NCI-H1694 treated with DMSO at 0.1 percent for 48 hours (cell line): ENCODE measurements around the gene GPX4.
A peak's percentile ranks its signal among the peaks of the same experiment; 100 is the strongest.

Experiments
- DNase-seq: peaks from one replicate; lab custom pipeline; 2025; lab: John Stamatoyannopoulos, UW

GPX4 gene

DNA sequence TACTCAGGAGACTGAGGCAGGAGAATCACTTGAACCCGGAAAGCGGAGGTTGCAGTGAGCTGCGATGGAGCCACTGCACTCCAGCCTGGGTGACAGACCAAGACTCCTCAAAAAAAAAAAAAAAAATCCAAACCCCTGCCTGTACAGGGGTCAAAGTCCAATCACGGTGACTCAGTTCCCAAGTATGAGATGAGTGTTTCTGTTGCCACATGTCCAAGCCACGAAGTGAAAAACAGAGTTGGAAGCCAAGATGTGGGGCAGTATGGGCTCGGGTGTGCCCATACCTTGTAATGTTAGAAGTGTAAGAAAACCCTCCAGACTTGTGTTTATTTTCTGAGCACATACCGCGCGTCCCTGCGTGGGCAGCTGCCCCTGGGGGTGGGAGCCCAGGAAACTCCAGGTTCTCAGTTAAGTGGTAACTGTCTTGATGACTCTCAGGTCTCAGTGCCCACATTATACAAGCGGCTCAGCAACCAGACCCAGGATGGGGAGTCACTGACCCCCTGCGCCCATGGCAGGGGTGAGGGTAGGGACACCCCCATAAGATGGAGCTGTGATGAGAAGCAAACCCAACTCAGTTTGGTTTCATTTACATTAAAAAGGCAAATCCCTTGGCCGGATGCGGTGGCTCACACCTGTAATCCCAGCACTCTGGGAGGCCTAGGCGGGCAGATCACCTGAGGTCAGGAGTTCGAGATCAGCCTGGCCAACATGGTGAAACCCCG lies 1.2 kb upstream of the GPX4 start:
- no peak for DNase-seq

DNA sequence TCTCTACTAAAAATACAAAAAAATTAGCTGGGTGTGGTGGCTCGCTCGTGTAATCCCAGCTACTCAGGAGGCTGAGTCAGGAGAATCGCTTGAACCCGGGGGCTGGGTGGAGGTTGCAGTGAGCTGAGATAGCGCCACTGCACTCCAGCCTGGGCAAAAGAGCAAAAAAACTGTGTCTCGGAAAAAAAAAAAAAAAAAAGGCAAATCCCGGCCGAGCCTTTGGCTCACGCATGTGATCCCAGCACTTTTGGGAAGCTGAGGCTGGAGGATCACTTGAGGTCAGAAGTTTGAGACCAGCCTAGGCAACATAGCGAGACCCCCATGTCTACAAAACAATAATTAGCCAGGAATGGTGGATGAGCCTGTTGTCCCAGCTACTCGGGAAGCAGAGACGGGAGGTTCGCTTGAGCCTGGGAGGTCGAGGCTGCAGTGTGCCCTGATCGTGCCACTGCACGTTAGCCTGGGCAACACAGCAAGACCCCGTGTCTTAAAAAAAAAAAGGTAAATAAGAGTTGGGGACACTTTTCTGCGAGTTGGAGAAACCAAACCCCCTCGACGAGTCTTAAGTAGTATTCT lies 574 bp upstream of the GPX4 start:
- no peak for DNase-seq

DNA sequence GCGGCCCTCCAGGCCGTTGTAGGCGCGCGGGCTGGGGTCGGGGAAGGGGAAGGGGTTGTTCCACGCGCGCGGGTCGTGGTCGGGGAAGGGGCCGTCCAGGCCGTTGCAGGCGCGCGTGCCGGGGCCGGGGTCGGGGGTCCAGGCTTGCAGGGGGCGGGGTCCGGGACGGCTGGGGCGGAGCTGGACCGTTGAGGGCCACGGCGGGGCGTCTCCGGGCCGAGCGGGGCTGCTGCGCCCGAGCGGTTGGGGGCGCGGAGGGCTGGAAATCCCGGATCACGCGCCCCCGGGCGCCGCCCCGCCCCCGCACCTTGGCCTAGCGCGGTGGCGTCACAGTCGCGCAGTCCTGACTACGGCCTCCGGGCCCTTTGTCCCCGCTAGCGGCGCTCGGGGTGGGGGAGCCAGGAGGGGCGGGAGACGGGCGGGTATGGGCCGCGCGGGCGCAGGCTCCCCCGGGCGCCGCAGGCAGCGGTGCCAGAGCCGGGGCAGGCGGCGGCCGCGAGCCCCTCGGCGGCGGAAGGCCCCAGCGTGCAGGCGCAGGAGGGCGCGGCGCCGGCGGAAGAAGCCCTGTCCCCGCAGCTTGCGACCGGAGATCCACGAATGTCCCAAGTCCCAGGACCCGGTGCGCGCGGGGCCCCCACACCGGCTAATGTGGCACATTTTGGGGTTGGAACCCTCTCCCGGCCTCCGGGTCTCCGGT lies 665 bp downstream of the GPX4 start:
- peak; percentile 2 for DNase-seq

GRCh38 chr19:1105008-1105872 lies 1.4 kb downstream of the GPX4 start:
- no peak for DNase-seq

GRCh38 chr19:1105873-1106840 lies 2.4 kb downstream of the GPX4 start:
- no peak for DNase-seq

DNA sequence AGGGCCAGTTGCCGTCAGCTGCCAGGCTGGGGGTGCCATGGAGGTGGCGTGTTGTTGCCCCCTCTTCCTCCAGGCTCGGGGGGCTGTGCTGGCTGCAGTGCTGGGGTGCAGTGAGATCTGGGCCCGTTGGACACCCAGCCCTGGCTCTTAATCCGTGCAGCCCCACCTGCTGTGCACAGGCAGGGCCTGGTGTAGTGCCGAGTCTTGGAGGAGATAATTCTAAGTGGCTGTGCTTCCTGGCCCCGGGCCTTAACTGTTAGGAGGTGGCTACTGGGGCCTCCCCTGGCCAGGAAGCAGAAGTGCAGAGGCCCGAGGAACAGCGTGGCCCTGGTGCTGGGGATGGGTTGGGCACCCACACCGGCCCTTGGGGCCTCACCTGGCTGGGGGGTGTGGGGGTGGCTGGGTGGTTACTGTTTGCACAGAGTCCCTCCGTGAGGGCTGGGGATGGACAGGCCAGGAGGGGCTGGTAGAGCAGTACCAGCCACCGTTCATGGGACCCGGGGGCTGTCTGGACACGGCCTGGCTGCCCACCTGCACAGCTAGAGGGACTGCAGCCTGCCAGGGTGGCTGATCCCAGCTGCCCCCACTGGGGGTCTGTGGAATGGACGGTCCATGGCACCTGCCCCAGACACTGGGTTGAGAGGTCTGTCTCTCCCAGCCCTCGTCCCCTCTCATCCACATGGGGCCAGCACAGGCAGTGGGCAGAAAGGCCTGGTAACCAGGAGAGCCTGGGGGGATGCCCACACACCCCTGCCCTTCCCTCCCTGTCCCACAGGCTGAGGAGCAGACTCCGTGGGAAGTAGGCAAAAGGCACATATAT lies 3.3 kb downstream of the GPX4 start:
- DNase-seq, result no peak

DNA sequence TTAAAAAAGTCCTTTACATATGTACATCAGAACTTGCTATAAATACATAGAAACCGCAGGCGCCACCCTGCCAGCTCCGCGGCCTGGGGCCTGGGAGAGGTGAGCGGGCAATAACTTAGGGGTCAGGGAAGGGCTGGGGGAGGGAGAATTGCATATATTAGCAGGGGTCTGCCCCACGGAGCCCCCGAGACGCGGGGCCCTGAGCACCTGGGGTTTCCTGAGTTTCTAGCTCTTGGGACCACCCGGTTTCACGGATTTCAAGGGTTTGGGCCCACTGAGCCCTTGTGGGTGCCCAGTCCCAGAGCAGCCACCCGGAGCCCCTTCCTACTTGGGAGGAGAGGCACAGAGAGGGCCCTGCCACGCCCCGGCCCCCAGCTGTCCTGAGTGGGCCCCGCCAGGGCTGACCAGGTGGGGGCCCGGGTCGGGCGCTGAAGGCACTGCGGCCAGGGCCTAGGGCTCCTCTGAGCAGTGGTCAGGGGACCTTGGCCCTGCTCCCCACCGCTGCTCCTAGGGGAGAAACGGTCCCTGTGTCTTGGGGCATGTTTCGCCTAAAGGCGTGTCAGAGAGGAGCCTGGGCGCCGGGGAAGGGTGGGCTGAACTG lies 4.0 kb downstream of the GPX4 start:
- no peak for DNase-seq

DNA sequence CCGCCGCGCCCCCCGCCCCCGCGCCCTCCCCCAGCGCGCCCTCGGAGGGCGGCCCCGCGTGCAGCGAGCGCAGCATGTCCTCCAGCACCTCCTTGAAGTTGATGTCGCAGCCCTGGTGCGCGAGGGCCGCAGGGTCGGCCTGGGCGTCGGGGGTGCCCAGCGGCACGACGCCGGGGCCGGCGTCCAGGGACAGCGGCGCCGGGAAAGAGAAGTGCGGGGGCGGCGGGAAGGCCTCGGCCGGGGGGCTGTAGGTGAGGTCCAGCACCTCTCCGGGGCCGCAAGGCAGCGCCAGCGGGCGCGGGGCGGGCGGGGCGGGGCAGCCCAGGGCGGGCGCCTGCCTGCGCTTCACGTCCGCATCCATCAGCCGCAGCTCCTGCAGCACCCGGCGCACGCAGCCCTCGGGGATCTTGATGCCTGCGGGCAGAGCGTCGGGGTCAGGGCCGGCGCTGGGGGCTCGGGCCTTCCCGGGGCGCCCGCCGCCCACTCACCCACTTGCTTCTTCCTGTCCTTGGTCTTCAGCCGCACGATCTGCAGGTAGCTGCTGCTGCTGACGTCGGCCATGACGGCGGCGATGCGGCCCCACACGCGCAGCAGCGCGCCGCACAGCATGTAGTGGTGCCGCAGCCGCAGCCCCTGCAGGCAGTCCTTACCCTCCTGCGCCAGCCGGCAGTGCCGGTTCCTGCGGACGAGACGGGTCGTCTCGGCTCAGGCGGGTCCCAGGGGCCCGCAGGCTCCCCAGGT lies 4.7 kb downstream of the GPX4 start:
- DNase-seq, result no peak

DNA sequence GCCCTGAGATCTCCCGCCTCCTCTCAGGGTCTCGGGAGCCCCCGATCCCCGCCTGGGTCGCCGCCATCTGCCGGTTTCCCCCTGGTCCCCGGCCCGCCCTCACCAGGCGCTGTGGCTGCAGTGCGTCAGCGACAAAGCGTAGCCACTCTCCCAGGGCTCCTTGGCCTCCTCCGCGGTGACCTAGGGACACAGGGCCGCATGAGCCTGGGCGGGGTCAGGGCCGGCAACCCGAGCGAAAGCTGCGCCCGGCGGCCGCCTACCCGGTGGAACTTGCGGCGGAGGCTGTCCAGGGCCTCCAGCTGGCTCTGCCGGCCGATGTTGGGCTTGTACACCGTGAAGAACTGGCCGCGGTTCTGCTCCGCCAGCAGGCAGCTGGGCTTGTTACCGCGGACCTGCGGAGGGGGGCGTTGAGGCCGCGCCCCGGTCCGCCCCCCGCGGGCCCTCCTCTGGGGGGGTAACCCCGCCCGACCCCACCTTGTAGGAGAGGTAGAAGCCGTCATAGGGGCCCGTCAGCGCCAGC lies 5.3 kb downstream of the GPX4 start:
- no peak for DNase-seq

DNA sequence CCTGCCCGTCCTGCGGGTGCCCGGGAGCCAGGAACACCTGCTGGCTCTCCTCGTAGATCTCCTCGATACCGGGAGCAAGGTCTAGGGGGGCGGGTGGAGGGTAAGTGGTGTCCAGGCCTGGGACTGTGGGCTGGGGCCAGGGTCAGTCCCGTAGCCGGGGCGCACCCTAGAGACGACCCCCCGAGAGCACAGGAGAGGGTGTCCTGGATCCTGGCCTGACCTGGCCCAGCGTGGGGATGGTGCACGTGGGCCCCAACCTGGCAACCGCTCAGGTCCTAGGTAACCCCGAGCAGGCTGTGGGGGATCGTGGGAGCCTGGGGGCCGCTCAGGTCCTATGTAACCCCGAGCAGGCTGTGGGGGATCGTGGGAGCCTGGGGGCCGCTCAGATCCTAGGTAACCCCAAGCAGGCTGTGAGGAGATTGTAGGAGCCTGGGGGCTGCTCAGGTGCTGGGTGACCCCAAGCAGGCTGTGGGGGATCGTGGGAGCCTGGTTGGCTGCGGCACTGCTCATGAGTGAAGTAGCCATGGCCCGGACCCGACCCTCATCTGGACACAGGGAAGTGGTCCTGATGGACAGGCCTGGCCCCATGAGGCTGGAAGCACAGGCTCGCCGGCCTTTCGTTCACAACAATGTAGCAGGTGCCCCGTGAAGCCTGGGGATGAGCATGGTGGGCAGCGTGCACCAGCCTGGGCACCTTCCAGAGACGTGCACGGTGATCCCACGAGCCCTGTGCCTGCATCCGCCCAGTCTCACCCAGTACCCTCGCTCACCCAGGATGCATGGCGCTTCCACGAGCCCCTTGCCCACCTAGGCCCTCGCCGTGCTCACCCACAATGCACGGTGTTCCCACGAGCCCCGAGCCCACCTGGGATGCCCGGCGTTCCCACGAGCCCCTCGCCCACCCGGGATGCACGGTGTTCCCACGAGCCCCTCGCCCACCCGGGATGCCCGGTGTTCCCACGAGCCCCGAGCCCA lies 6.2 kb downstream of the GPX4 start:
- no peak for DNase-seq

DNA sequence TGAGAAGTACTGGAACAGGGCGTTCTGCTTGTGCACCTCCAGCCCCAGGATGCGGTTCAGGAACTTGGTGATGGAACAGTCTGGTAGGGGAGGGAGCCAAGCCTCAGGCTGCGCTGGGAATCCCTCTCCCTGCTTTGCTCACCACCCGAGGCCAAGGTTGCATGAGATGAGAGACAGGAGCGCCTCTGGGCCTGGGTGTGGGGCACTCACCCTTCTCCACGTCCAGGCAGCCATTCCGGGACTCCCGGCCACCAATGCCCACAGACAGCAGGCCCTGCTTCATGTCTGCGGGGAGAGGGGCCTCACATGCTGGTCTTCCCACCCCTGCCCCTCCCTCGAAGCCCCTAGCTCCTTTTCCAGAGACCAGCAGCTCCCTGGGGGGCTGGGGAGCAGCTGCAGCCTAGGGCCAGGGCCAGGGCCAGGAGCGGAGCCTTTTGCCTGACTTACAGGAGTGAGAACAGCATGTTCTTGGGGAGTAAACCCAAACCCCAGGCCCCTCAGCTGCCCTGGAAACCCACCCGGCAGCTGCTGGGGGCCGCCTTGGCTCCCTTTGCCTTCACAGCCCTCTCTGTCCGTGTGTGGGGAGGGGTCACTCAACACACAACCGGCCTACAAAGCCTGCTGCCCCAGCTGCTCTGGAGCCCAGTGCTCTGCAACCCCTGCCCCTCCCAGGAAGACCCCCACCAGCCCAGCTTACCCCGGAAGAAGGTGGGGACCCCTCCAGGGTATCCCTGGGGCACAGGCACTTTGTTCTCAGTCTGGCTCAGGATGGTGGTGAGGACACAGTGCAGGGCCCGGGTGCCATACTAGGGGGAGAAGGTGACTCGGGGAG lies 7.2 kb downstream of the GPX4 start:
- no peak for DNase-seq

DNA sequence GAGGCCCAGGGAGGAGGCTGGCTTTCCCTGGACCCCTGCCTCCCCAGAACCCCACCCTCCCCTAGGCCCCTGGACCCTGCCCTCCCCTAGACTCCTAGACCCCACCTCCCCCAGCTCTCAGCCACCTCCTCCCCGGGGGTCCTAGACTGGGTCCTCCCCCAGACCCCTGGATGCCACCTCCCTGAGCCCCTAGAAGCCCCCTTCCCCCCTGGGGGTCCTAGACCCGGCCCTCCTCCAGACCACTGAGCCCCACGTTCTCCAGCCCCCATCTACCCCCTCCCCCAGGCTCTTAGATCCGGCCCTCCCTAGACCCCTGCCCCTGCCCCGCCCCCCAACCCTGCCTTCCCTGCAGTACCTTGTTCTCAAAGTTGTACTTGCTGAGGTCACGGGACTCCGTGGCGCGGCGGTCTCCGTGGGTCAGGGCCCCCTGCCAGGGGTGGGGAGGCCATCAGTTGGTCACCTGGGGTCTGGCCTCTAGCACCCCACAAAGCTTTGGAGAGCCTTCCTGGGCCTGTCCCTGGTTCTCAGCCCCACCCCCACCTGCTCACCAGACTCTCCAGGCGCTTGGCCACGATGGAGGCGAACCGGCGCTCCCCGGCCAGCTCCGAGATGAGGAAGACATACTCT lies 8.0 kb downstream of the GPX4 start:
- DNase-seq, result no peak

DNA sequence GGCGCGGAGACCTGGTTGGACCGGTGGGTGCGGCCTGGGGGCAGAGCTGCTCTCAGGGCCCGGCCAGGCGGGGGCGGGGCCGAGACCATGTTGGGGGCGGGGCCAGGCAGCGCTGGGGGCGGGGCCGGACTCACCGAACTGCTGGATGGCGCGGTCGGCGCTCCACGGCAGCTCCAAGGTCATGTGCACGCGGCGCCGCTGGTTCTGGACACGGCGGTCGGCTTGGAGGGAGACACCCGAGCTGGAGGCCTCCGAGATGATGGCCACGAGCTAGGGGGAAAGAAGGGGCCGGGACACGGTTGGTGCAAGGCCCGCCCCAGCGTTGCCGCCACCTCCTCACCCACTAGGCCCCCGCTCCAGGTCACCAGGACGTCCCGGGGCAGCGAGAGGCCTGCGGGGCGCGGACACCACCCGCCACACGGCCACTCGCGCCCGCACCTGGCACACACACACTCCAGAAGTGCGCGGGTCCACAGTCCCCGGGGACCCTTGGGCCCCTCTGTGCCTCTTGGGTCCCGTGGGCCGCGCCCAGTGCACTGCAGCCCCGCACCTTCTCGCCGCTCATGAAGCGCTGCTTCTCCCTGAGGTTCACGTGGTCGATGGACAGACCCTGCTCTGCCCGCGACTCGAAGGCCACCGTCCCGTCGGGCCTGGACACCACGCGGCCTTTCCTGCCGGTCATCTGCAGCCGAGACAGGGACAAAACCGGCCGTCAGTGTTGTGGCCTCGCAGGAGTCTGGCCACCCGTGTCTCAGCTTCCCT lies 8.7 kb downstream of the GPX4 start:
- DNase-seq, result no peak

DNA sequence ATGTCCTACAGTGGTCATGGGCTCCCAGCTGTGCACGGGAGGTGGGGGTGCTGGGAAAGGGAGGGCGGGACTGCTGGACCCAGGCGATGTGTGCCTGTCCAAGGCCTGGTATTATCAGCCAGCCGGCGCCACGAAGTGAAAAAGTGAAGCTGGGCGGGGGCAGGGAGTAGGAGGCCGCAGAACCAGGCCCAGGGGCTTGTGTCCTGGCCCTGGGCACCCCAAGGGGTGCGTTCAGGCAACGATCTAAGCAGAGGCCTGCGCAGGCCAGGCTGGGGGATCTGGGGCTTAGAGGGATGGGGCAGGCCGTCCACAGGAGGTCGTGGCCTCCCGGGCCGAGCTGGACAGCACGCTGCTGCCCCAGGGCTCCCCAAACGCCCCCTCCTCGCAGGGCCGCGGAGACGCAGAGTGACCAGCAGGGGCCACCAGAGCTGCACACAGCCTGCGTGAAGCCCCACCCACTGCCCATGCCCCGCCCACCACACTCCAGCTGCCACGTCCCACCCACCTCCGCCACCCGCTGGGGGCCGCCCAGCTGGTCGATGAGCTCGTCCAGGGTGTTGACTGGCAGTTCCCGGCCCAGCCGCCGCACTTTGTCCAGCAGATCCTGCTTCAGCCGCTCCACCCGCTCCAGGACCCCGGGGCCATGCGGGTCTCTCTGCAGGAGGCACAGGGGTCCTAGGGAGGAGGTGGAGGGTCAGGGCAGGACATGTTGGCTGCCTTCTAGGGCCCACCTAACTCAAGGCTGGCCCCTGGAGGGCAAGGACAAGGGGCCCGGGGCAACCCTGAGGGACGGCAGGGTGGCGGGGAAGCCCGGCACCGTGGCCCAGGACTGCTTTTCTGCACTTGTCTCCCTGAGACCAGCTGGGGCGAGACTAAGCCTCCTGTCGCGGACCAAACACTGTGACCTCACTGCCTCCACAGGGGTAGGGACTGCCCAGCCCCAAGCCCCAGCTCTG lies 9.5 kb downstream of the GPX4 start:
- peak; percentile 62 for DNase-seq
